A549 (cell line): ENCODE results near the gene ZNF324. TPM values are rescaled to one million over a fixed set of nuclear protein-coding genes. Genes with fewer than 3 reads are reported as not detected.

Experiments used
- ATAC-seq, 2 experiments: fragments of 200-7000 bp in 1 of 2; fragments of >200 bp in 1 of 2; cut with Nextera tagmentation in 1 of 2; cut with Tn5 transposase in 1 of 2; 3 replicates each; pipeline versions ENCODE4 v1.8.0 to v1.9.1; 2018 to 2020; ENCODE audit warnings: mild to moderate bottlenecking in 1 of 2, moderate library complexity in 1 of 2
- CTCF ChIA-PET: fragments of 300-600 bp; sonication (Branson Sonifier 250); formaldehyde crosslinking; extraction: SDS; loops from one replicate; lab custom pipeline; 2021; ENCODE audit warnings: antibody characterized with exemption, inconsistent platforms; lab: Yijun Ruan, JAX
- POLR2A ChIA-PET: fragments of 350-600 bp; formaldehyde crosslinking; extraction: SDS; loops from one replicate; lab custom pipeline; 2021; ENCODE audit warnings: antibody characterized with exemption, inconsistent platforms; lab: Yijun Ruan, JAX
- DNase-seq, 2 experiments: peaks; one replicate each; pipeline versions ENCODE4 v3.0.0 to v3.0.0-alpha.2; 2011 to 2016; ENCODE audit warnings: low read depth in 1 of 2, low spot score in 1 of 2
- FAIRE-seq: peaks from 2 replicates; lab custom pipeline; 2011; peaks lifted over from hg19 to GRCh38; lab: Jason Lieb, UNC
- H3K27ac ChIP-seq, 2 experiments: fragments of >200 bp; sonication (Bioruptor Twin); formaldehyde crosslinking; 3 replicates each; pipeline ENCODE4 v1.5.1; 2016 to 2017
- H3K4me1 ChIP-seq: fragments of >200 bp; sonication (Bioruptor Twin); formaldehyde crosslinking; 3 replicates; pipeline ENCODE4 v1.6.1; 2016
- H3K4me2 ChIP-seq: fragments of >200 bp; sonication (Bioruptor Twin); formaldehyde crosslinking; 3 replicates; pipeline ENCODE4 v1.6.1; 2016
- H3K4me3 ChIP-seq: fragments of >200 bp; sonication (Bioruptor Twin); formaldehyde crosslinking; 3 replicates; pipeline ENCODE4 v1.5.1; 2016
- H3K9me3 ChIP-seq: fragments of >200 bp; sonication (Bioruptor Twin); formaldehyde crosslinking; 3 replicates; pipeline ENCODE4 v1.6.1; 2016
- ATOH8 ChIP-seq: fragments of 250-450 bp; sonication (Bioruptor Pico); IDR thresholded peaks from 2 replicates; pipeline ENCODE4 v1.5.0; 2020; ENCODE audit warnings: low read depth, mild to moderate bottlenecking, moderate library complexity
- BCL3 ChIP-seq: fragments of >200 bp; sonication (Bioruptor Twin); formaldehyde crosslinking; IDR thresholded peaks from 3 replicates; pipeline ENCODE4 v1.6.1; 2016
- CHD2 ChIP-seq: fragments of 150-350 bp; IDR thresholded peaks from 2 replicates; pipeline ENCODE4 v1.6.1; 2014; ENCODE audit warnings: low read length; ENCODE audit not compliant: partially characterized antibody
- CTCF ChIP-seq: fragments of >200 bp; sonication (Bioruptor Twin); formaldehyde crosslinking; IDR thresholded peaks from 3 replicates; pipeline ENCODE4 v1.5.1; 2016
- E2F6 ChIP-seq: IDR thresholded peaks from 2 replicates; pipeline ENCODE4 v1.6.1; 2012; ENCODE audit warnings: low read depth, borderline replicate concordance
- EHF ChIP-seq: fragments of 250-450 bp; sonication (Bioruptor Pico); IDR thresholded peaks from 2 replicates; pipeline ENCODE4 v1.5.0; 2020; ENCODE audit warnings: mild to moderate bottlenecking
- ELK1 ChIP-seq: fragments of 150-350 bp; IDR thresholded peaks from 2 replicates; pipeline ENCODE4 v1.6.1; 2014; ENCODE audit warnings: low read depth, mild to moderate bottlenecking, low read length
- EP300 ChIP-seq, 2 experiments: fragments of >200 bp; sonication (Bioruptor Twin); formaldehyde crosslinking; IDR thresholded peaks; 2 replicates in 1 of 2; 3 replicates in 1 of 2; pipeline ENCODE4 v1.6.1; 2016 to 2017
- ESRRA ChIP-seq: fragments of 150-350 bp; IDR thresholded peaks from 2 replicates; pipeline ENCODE4 v1.6.1; 2014; ENCODE audit warnings: mild to moderate bottlenecking, low read length, borderline replicate concordance
- FOSL2 ChIP-seq, 2 experiments: fragments of 450-650 bp in 1 of 2; fragments of >200 bp in 1 of 2; sonication (Bioruptor Twin) in 1 of 2; formaldehyde crosslinking; IDR thresholded peaks; 2 replicates each; pipeline versions ENCODE4 v1.5.0 to v1.6.1; 2016 to 2020; ENCODE audit warnings: mild to moderate bottlenecking in 1 of 2, moderate library complexity in 1 of 2
- HMGXB4 ChIP-seq: fragments of 250-450 bp; sonication (Bioruptor Pico); IDR thresholded peaks from 2 replicates; pipeline ENCODE4 v1.5.0; 2021; ENCODE audit warnings: mild to moderate bottlenecking, moderate library complexity, borderline replicate concordance
- HOXB5 ChIP-seq: fragments of 250-450 bp; sonication (Bioruptor Pico); IDR thresholded peaks from 2 replicates; pipeline ENCODE4 v1.5.0; 2020; ENCODE audit warnings: mild to moderate bottlenecking, moderate library complexity
- JUN ChIP-seq, 2 experiments: fragments of >200 bp; sonication (Bioruptor Twin); formaldehyde crosslinking; IDR thresholded peaks; 2 replicates in 1 of 2; 3 replicates in 1 of 2; pipeline ENCODE4 v1.6.1; 2016 to 2017
- MAFK ChIP-seq: fragments of 450-650 bp; IDR thresholded peaks from 2 replicates; pipeline ENCODE4 v1.6.1; 2014; ENCODE audit not compliant: partially characterized antibody
- MAX ChIP-seq: IDR thresholded peaks from 2 replicates; pipeline ENCODE4 v1.6.1; 2012
- MAZ ChIP-seq: fragments of 150-350 bp; IDR thresholded peaks from 2 replicates; pipeline ENCODE4 v1.6.1; 2014; ENCODE audit warnings: antibody characterized with exemption, low read depth, low read length, borderline replicate concordance
- NPAS2 ChIP-seq: fragments of 250-450 bp; sonication (Bioruptor Pico); IDR thresholded peaks from 2 replicates; pipeline ENCODE4 v1.8.0; 2022; ENCODE audit warnings: mild to moderate bottlenecking, moderate library complexity, borderline replicate concordance
- POLR2AphosphoS2 ChIP-seq: conservative IDR thresholded peaks from 2 replicates; pipeline ENCODE4 v1.6.1; 2012; ENCODE audit warnings: low read length, improper control_type of control experiment, inconsistent platforms
- RFX5 ChIP-seq: fragments of 450-650 bp; IDR thresholded peaks from 2 replicates; pipeline ENCODE4 v1.7.1; 2014; ENCODE audit warnings: antibody characterized with exemption, mild to moderate bottlenecking, moderate library complexity
- SMC3 ChIP-seq: fragments of >200 bp; sonication (Bioruptor Twin); formaldehyde crosslinking; IDR thresholded peaks from 3 replicates; pipeline ENCODE4 v1.6.1; 2018; ENCODE audit warnings: inconsistent platforms
- TFCP2L1 ChIP-seq: fragments of 250-450 bp; sonication (Bioruptor Pico); IDR thresholded peaks from 2 replicates; pipeline ENCODE4 v1.5.0; 2021; ENCODE audit warnings: mild to moderate bottlenecking
- TP53 ChIP-seq: fragments of 250-450 bp; sonication (Bioruptor Pico); IDR thresholded peaks from 2 replicates; pipeline ENCODE4 v1.5.0; 2021; ENCODE audit warnings: mild to moderate bottlenecking, moderate library complexity
- USF2 ChIP-seq: fragments of 450-650 bp; IDR thresholded peaks from 2 replicates; pipeline ENCODE4 v1.6.1; 2014; ENCODE audit warnings: antibody characterized with exemption
- ZC3H11A ChIP-seq: fragments of 450-650 bp; IDR thresholded peaks from 2 replicates; pipeline ENCODE4 v1.6.1; 2014; ENCODE audit warnings: antibody characterized with exemption, mild to moderate bottlenecking
- WGBS: methylation state at CpG from one replicate; pipeline ENCODE4 v1.1.6; 2017; ENCODE audit errors: missing lambda C conversion rate; 5-methylcytosine and 5-hydroxymethylcytosine counted together
- polyA plus RNA-seq, 4 experiments: library from polyadenylated mRNA; depleted of rRNA in 3 of 4; stranded (reverse); fragments of >200 nt; fragmentation: RNase III in 1 of 4; extraction: RNeasy Plus Mini Kit Qiagen cat#74134 plus additional on column Dnase treatment in 1 of 4; gene quantifications; 2 replicates in 3 of 4; 3 replicates in 1 of 4; pipeline ENCODE4 v1.2.3, GENCODE V29; 2011 to 2017

The ZNF324 gene
- polyA plus RNA-seq, 2 of the 4 experiments (the other 2 are of a cell fraction) = 3.0 to 6.9 TPM

GRCh38 chr19:58519355-58520256, 52.7 kb downstream of the ZNF324 start, which contains the start of gene ZBTB45:
TSS of gene ZBTB45 (minus strand) at chr19:58519810. CDS start at chr19:58517673, 2,137 bp downstream.
- FAIRE-seq (peak; percentile 65), DNase-seq (peak; percentile 90 to 99), ATAC-seq (peak; percentile 85 to 88)
- CTCF ChIA-PET = interaction anchor here (0.7 to 8.6 kb wide), 69 partner anchors 10 to 1130 kb away, joined by 3 to 222 read pairs (median 5); partner anchors contain the start of genes CHMP2A, SLC27A5, TRIM28 and UBE2M
- H3K4me2 ChIP-seq = peak within 1 kb of the TSS; percentile 98
- H3K4me1 ChIP-seq = peaks cover 16% of the 10 kb centered on the region
- H3K4me3 ChIP-seq = peak within 1 kb of the TSS; percentile 65
- no peaks in the 10 kb centered on the region for H3K9me3 ChIP-seq
- peak within 1 kb of the TSS; percentile 86 to 92 for H3K27ac ChIP-seq
- POLR2A ChIA-PET = interaction anchor here (0.5 to 5.7 kb wide), 31 partner anchors 9 to 768 kb away, joined by 3 to 184 read pairs (median 5); partner anchors contain the start of genes CHMP2A, ERVK3-1, MZF1 and SLC27A5
- WGBS = 2% methylated on average over 42 of the region's 87 CpGs
- peak; percentile 41 for TF ChIP-seq CHD2
- TF ChIP-seq ELK1 = peak; percentile 82
- TF ChIP-seq ZC3H11A = peak; percentile 50; the same call in 1 of the 2 replicates
- no peak for TF ChIP-seq USF2
- 0 out of 2 replicates have a peak, but pooled peaks have one; percentile 68 for TF ChIP-seq RFX5
- peak; percentile 75 for TF ChIP-seq TP53 (CRISPR knock-in tag)
- TF ChIP-seq EP300 (IDR thresholded peaks at IDR 0.05) = peak in 1 of 2 experiments; percentile 41; a peak in 1 of 5 replicates
- peak; percentile 77; the same call in 1 of the 2 replicates for TF ChIP-seq EHF
- TF ChIP-seq HOXB5 (CRISPR knock-in tag) = peak; percentile 92
- TF ChIP-seq MAX = peak; percentile 98
- TF ChIP-seq ATOH8 = no peak
- TF ChIP-seq JUN (IDR thresholded peaks at IDR 0.05) = peak; percentile 95 to 99
- TF ChIP-seq FOSL2 (IDR thresholded peaks at IDR 0.05) = no peak
- TF ChIP-seq FOSL2 (CRISPR knock-in tag; IDR thresholded peaks at IDR 0.05) = peak; percentile 59
- peak; percentile 76; the same call in 2 of the 3 replicates for TF ChIP-seq BCL3
- no peak for TF ChIP-seq POLR2AphosphoS2
- peak; percentile 72 for TF ChIP-seq SMC3
- peak; percentile 76; the same call in 1 of the 2 replicates for TF ChIP-seq TFCP2L1 (CRISPR knock-in tag)
- TF ChIP-seq NPAS2 (CRISPR knock-in tag) = no peak
- TF ChIP-seq ESRRA = peak; percentile 42; the same call in 1 of the 2 replicates
- TF ChIP-seq MAZ = peak; percentile 92
- peak; percentile 93 for TF ChIP-seq HMGXB4 (CRISPR knock-in tag)
- TF ChIP-seq MAFK = peak; percentile 26
- peak; percentile 86 for TF ChIP-seq E2F6
- TF ChIP-seq CTCF = peak; percentile 77
